Measurements from ENCODE around the gene MMS19.

DNA sequence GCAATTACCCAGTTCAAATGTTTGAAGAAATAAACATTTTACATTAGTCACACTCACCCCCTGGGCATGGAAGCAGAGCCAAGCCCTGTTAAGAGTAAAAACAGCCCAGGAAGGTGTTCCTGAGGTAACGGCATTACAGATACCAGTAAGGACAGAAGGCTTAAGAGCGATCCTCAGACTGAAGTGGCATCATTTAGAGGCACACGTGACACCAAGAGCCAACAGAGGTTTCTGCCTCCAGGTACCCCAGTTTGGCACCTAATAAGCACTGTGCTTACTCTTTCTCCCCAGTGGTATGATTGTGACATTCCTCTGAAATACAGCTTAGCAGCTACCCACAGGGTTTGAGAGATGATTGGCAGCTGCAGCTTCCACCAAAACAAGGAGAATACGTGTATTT, 17.2 kb downstream of the MMS19 start:
- TF ChIP-seq, protein P1, sequence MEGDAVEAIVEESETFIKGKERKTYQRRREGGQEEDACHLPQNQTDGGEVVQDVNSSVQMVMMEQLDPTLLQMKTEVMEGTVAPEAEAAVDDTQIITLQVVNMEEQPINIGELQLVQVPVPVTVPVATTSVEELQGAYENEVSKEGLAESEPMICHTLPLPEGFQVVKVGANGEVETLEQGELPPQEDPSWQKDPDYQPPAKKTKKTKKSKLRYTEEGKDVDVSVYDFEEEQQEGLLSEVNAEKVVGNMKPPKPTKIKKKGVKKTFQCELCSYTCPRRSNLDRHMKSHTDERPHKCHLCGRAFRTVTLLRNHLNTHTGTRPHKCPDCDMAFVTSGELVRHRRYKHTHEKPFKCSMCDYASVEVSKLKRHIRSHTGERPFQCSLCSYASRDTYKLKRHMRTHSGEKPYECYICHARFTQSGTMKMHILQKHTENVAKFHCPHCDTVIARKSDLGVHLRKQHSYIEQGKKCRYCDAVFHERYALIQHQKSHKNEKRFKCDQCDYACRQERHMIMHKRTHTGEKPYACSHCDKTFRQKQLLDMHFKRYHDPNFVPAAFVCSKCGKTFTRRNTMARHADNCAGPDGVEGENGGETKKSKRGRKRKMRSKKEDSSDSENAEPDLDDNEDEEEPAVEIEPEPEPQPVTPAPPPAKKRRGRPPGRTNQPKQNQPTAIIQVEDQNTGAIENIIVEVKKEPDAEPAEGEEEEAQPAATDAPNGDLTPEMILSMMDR (IDR thresholded peaks at IDR 0.05): no peak
- TF ChIP-seq POLR2A (IDR thresholded peaks at IDR 0.05): no peak
